ENCODE measurements around the gene PARD3.
"Not testable (repeated sequence)": the region's sequence is repeated elsewhere in the genome, so short reads cannot be mapped to it uniquely, and the experiment has no call there.

Gene PARD3

DNA sequence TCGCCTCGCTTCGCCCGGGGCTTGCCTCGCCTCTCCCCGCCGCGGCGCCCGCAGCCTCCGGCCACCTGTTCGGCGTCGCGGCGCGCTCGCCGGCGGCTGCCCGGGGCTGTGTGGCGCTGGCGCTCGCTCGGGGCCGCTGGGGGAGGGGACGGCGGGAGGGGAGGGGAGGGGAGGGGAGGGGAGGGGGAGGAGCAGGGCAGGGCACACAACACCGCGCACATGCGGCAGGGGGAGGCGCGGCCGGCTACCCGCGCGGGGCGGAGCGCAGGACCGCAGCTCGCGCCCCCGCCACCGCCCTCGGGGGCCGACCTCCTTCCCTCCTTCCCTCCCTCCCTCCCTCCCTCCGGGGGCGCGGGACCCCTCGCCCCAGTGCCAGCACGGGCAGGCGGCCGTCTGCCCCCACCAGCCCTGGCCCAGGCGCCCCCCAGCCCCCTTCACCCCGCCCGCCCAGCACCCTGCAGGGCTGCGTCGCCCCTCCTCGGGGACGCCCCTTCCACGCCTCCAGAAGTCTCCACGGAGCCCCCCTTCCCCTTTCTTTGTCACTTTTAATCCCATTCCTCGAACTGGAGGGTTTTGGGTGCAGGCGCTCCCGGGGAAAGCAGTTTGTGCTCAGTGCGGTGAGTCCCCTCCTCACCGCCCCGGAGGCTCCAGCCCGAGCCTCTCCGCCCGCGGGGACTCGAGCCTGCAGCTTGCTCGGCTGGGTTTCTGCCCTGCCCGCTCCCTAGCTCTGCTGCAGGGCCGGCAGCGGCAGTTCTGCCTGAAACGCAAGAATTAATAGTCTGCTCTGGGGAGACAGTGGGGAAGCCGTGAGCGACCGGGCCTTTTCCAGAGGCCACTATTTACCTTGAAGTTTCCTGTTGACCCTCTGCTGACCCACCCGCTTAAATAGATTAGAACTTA lies at the start of gene PARD3:
Gene PARD3, minus strand, starts transcription at position 112 of the 900 bp plus-strand sequence. CDS start 301 bp downstream, outside the sequence.
- peak; percentile 86 for DNase-seq (ENCODE audit: low spot score)

DNA sequence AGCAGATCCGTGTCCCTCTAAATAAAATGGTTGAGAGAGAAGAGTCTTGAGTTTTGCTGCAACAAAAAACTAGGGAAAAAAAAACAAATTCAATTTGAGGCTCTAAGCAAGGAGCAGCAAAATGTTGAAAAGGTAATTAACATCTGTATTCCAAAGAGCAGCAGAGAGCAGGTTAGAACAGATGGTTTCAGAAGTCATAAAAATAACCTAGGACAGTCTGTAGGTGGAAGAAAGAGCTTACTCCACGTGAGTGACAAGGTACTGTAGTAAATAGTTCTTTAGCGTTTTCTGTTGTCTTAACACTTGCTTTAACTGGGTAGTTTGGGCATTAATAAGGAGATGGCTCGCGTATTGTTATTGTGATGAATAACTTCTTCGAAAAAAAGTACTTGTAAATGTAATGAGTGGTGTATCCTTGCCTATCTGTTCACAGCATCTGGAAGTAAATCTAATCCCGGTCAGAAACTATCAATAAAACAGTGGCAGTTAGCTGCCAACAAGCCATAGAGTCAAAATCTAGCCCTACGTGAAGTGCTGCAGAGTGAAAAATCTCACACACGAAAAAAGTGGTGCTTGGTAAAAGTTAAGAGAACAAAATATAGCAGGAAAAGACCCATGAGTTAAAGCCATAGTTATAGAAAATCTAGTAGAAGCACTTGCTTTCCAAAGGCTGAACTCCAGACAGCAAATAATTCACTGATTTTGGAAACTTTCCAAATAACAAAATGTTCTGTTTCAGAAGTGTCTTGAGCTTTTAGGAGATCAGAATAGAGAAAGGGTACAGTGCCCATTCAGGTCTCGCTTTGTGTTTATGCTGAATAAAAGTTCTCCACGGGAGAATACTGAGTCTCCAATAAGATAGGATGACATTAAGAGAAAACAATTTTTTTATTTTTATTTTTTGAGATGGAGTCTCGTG lies 49.3 kb upstream of the PARD3 start:
- no peak for DNase-seq (ENCODE audit: low spot score)

DNA sequence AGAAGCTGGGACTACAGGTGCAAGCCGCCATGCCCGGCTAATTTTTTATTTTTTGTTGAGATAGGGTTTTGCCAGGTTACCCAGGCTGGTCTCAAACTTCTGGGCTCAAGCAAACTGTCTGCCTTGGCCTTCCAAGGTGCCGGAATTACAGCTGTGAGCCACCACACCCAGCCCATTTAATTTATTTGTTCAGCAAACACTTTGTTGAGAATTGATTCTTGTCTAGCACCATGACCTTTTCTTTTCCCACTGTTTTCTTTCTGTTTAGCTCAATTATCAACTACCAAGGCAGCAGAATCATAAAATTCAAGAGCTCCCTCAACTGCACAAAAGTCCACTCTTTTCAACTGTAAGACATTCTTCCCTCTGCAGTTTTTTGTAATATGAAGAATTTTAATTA lies 47.8 kb upstream of the PARD3 start:
- no peak for DNase-seq (ENCODE audit: low spot score)

DNA sequence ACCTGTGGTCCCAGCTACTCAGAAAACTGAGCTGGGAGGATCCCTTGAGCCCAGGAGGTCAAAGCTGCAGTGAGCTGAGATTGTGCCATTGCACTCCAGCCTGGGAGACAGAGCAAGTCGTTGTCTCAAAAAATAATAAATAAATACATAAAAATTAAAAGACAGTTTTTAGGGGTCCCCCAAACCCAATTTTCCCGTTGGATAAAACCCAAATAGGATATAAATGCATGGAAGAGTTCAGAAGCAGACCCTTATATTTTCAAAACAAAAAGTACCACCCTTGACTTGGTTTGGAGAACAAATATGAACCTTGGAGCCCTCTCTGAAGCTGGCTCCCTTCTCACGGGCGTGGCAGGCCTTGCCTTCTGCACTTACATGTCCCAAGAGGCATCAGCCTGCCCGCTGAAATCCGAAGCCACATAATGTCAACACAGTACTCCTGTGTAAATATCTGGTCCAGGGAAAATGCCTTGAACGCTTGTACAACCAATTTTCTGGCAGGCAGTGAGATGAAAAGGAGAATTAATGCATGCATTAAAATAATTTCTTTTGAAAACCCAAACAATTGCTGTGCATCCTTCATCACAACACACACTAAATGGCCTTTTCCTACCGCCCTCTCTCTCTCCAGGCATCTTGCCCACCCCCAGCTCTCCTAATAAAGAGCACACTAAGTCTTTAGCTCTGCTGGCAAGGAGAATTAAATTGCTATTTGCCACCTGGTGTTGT lies 46.4 kb upstream of the PARD3 start:
- DNase-seq (ENCODE audit: low spot score) = no peak

DNA sequence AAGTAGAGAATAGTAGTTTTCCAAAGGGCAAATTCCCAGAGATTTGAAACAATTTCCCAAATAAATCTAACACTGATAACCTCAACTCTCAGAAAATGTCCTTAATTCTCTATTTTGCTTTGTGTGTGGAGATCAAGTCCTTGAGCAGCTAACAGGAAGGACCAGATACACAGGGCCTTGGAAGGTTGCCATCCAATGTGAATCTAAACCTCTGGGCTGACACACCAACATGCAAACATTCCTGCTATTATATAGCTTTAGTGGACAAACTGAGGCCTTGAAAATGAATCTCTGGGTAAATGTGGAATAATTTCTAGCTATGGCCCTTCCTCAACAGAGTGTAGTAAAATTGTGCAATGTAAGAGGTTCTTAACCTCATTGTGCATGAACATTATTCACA lies 44.1 kb upstream of the PARD3 start:
- DNase-seq (ENCODE audit: low spot score) = no peak

DNA sequence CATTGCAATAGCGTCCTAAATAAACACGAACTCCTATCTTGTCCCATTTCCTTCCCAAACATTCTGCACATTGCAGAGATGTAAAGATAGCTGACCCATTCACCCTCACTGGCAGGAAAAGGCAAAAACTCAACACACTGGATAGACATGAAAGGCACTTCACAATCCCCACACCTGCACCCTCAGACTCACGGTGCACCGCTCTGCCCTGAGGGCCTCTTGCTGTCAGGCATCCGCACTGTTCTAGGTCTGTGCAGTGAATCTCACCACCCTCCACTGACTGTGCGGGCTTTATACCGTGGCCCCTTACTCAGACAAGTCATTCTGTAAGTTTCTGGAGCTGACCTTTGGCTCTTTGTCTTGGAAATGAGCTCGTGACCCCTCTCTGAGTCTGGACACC lies 42.9 kb upstream of the PARD3 start:
- no peak for DNase-seq (ENCODE audit: low spot score)

DNA sequence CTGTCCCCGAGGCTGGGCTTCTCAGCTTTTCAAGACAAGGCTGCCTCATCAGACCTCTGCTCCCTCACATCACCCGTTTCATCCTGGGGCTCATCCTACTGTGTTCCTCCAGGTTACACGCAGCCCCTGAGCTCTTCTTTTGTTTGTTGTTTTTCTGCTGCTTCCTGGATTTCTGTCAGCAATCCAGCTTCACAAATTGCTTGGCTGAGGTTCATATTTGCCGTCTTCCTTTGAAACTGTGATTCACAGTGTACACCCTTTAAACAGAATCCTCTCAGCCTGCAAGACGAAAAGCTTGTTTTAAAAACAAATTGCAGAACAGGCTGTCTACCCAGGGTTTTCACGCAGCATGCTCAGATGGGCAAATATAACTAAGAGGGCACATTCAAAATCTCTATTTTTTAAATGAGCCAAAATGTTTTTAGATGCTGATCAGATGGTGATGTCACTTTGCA lies 39.1 kb upstream of the PARD3 start:
- no peak for DNase-seq (ENCODE audit: low spot score)

- no peak for DNase-seq (ENCODE audit: low spot score)
Observed at GRCh38 chr10:34853357-34853756, 38.3 kb upstream of the PARD3 start.

- DNase-seq (ENCODE audit: low spot score) = no peak
Observed at GRCh38 chr10:34850558-34850957, 35.5 kb upstream of the PARD3 start.

DNA sequence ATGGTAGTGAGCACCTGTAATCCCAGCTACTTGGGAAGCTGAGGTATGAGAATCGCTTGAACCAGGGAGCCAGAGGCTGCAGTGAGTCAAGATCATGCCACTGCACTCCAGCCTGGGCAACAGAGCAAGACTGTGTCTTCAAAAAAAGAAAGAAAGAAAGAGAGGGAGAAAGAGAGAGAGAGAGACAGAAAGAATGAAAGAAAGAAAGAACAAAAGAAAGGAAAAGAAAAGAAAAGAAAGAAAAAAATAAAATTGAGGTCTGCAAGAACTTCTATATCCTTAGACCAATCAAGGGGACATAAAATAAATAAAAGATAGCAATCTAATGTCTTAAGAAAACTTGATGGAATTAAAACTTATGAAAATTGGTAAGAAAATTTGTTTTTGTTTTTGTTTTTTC lies 34.9 kb upstream of the PARD3 start:
- no peak for DNase-seq (ENCODE audit: low spot score)

DNA sequence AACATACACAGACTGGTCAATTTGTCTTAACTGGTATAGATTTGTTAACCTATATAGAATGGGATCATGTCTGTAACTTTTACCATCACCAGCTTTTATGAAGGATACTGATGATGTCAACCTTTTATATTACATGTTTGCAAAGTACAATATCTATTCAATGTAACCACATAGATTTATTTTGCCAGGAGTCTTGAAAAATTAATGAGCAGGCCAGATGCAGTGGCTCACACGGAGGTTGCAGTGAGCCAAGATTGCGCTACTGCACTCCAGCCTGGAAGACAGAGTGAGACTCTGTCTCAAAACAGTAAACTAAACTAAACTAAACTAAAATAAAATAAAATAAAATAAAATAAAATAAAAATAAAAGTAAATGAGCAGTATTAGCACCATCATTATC lies 30.0 kb upstream of the PARD3 start:
- DNase-seq (ENCODE audit: low spot score) = no peak

- DNase-seq (ENCODE audit: low spot score) = no peak
Observed at GRCh38 chr10:34844448-34844847, 29.4 kb upstream of the PARD3 start.

DNA sequence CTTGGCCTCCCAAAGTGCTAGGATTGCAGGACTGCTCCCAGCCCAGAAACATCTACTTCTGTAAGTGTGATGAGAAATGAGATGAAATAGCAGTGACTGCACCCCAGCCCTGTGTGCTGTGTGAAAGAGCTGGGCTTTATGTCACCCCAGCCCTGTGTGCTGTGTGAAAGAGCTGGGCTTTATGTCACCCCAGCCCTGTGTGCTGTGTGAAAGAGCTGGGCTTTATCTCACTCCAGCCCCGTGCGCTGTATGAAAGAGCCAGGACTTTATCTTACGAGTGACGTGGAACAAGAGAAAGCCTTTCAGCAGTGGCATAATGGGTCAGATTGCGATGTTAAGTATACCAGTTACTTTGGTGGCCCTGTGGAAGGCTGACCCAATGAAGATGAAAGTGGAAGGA lies 28.4 kb upstream of the PARD3 start:
- DNase-seq (ENCODE audit: low spot score) = not testable (repeated sequence)

GRCh38 chr10:34838366-34838900 lies 23.3 kb upstream of the PARD3 start:
- DNase-seq (ENCODE audit: low spot score) = no peak

DNA sequence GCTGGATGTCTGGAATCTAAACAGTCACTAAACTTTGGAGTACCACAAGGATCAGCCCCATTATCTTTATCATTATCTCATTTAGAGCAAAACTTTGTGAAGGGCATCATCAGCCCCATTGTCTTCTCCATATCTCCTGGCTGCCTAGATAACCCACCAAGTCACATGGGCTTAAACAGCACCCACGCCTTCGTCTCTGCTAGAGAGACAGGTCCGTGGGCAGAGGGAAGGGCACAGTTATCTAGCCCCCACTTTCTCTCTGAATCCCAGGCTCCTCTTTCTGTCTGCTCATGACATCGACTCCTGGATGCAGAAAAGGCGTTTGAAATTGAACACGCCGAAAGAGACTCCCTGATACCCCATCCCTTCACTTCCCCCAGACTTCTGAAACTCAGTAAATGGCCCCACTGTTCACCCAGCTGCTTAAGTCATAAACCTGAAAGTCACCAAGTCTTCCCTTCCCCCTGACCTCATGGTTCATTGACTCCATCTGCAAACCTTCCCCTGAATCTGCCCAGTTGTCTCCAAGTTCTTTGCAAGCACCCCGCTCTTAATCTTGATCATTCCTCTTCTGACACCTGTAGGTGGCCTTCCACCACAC lies 20.9 kb upstream of the PARD3 start:
- no peak for DNase-seq (ENCODE audit: low spot score)

GRCh38 chr10:34834274-34834673 lies 19.2 kb upstream of the PARD3 start:
- DNase-seq (ENCODE audit: low spot score) = no peak

DNA sequence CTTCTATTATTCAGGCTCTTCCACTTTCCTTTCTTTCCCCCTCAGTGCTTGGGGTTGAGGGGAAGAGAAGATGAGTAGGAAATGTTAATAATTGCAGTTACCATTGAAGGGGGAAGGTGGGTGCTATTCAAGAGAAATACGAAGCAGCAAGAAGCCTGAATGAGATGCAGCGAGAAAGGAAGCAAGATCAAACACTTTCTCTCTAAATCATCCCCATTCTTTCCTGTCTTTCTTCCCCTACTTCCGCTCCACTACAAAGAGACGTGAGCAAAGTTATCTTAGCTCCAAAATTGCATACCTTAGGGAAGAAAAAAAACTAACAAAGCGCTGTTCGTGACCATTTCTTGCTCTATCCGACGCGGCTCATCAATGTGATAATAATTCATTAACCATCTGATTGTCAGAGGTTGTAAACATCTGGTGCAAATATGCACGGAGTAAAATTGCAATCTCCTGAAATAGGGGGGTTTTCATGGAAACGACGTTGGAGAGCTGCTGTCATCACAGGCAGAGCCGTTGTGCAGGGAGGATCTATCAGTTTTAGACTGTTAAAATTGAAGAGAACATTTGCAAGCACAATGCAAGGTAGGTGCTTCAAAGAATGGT lies 15.2 kb upstream of the PARD3 start:
- no peak for DNase-seq (ENCODE audit: low spot score)

DNA sequence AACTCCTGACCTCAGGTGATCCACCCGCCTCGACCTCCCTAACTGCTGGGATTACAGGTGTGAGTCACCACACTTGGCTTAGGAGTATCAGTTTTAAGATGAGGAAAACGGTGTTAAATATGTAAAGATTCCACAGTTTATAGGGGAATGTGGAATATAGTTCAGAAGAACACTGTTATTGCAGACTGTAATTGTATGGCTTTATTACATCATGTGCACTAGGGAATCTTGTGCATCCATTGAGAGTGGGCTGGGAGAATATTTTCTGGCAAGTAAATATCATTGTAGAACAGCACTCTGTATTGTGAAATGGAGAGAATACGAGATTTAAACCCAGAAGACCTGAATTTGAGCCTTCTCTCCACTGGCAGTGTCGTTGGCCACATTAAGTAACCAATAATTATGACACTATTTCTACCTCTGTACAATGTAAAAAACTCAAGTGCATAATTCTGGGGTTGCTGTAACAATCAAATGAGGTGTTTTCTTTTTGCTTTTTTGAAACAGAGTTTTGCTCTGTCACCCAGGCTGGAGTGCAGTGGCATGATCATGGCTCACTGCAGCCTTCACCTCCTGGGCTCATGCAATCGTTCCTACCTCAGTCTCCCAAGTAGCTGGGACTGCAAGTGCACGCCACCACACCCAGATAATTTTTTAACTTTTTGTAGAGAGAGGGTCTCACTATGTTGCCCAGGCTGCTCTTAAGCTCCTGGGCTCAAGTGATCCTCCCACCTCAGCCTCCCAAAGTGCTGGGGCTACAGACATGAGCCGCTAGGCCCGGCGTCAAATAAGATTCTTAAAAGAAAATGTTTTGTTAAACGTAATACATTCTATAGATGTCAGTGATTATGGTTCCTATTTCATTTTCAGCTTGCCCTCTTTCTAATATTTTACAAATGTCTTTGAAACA lies 12.0 kb upstream of the PARD3 start:
- no peak for DNase-seq (ENCODE audit: low spot score)

GRCh38 chr10:34826221-34826620 lies 11.1 kb upstream of the PARD3 start:
- no peak for DNase-seq (ENCODE audit: low spot score)

- DNase-seq (ENCODE audit: low spot score) = no peak
Observed at GRCh38 chr10:34825414-34825813, 10.3 kb upstream of the PARD3 start.
